ENCODE measurements around the gene ALS2CL. TPM values are rescaled to one million over a fixed set of nuclear protein-coding genes. Genes with fewer than 3 reads are reported as not detected.

ALS2CL gene
- total RNA-seq, 1 experiment from 2014 or later, result 4.9 TPM

GRCh38 chr3:46724424-46724823 is 30.9 kb upstream of the ALS2CL start:
- no peaks in the 10 kb centered on the region for H3K79me1 ChIP-seq (ENCODE audit: insufficient read depth, low read depth, low read length, poor library complexity, severe bottlenecking)
- H3K27ac ChIP-seq (ENCODE audit: insufficient read length, low read depth, low read length), result no peak overlapping the region
- H2AFZ ChIP-seq (ENCODE audit: low read length), result no peak overlapping the region
- H3K23me2 ChIP-seq (ENCODE audit: insufficient read length, low read depth, low read length, poor library complexity, severe bottlenecking), result no peaks in the 10 kb centered on the region
- no peak overlapping the region for H4K8ac ChIP-seq (replicated peaks; ENCODE audit: insufficient read length, low read depth, low read length)
- H3K9me3 ChIP-seq (ENCODE audit: control insufficient read depth, low read depth, low read length), result no peaks in the 10 kb centered on the region
- H3K18ac ChIP-seq (ENCODE audit: insufficient read length, low read depth, low read length), result no peak overlapping the region
- no peak overlapping the region for H3T11ph ChIP-seq (ENCODE audit: low read length)
- H2BK120ac ChIP-seq (ENCODE audit: low read depth, low read length, poor library complexity, severe bottlenecking), result no peak overlapping the region
- no peak overlapping the region for H3K4ac ChIP-seq (ENCODE audit: low read depth, low read length)
- no peak overlapping the region for H2BK5ac ChIP-seq (ENCODE audit: insufficient read length, low read length)
- 0 out of 7 replicates have a peak overlapping the region, but pooled peaks of 1 of the 3 experiments have one; percentile 22 for H3K27ac Mint-ChIP-seq
- no peak for DNase-seq
- WGBS (ENCODE audit: extremely low coverage, insufficient read length, low lambda C conversion rate), result no CpG with 5 or more reads among the region's 4 CpGs
- no peak overlapping the region for H2AK5ac ChIP-seq (ENCODE audit: insufficient read length, low read length)
- H3K27me3 Mint-ChIP-seq (ENCODE audit: low read depth), result peaks cover 4% of the 10 kb centered on the region
- peaks cover 23 to 30% of the 10 kb centered on the region in 2 experiments for H3K4me1 Mint-ChIP-seq
- H2BK20ac ChIP-seq (ENCODE audit: low read depth, low read length, poor library complexity, severe bottlenecking), result no peak overlapping the region
- no peak overlapping the region for H2BK15ac ChIP-seq (ENCODE audit: low read depth, low read length)
- no peak overlapping the region for H2BK12ac ChIP-seq (ENCODE audit: insufficient read length, low read depth, low read length)
- no peak overlapping the region for H3K23ac ChIP-seq (ENCODE audit: insufficient read length, low read depth, low read length)
- H3K4me3 Mint-ChIP-seq, result no peak overlapping the region
- H3K79me2 ChIP-seq (ENCODE audit: insufficient read depth, low read length), result no peaks in the 10 kb centered on the region
- no peak overlapping the region for H4K5ac ChIP-seq (ENCODE audit: insufficient read length, low read depth, low read length)
- no peak overlapping the region for H3K14ac ChIP-seq (ENCODE audit: insufficient read depth, low read length)
- H4K91ac ChIP-seq (ENCODE audit: insufficient read length, low read depth, low read length), result no peak overlapping the region
- TF ChIP-seq CTCF (conservative IDR thresholded peaks at IDR 0.05), result no peak
- H3K27me3 ChIP-seq (ENCODE audit: insufficient read depth, low read length), result no peaks in the 10 kb centered on the region
- no peaks in the 10 kb centered on the region for H3K36me3 Mint-ChIP-seq (ENCODE audit: insufficient read depth in 1 of 3, low read depth in 3 of 3)
- H3K9me3 Mint-ChIP-seq, result peaks cover 0 to 2% of the 10 kb centered on the region in 2 experiments; a peak in 1 of 5 replicates
- no peaks in the 10 kb centered on the region for H4K20me1 ChIP-seq (ENCODE audit: control insufficient read depth, insufficient read depth, insufficient read length)
- no peak overlapping the region for H3K4me2 ChIP-seq (ENCODE audit: insufficient read depth, insufficient read length, low read length)
- H3K4me1 ChIP-seq (ENCODE audit: insufficient read depth, low read length), result no peaks in the 10 kb centered on the region; the same call in none of the 2 replicates
- H3K56ac ChIP-seq (ENCODE audit: insufficient read length, low read depth, low read length), result no peak overlapping the region
- H3K9ac ChIP-seq (ENCODE audit: extremely low read depth, insufficient read length, low read length), result no peak overlapping the region
